Measurements from ENCODE around the gene RAN.

- TF ChIP-seq, protein P1, sequence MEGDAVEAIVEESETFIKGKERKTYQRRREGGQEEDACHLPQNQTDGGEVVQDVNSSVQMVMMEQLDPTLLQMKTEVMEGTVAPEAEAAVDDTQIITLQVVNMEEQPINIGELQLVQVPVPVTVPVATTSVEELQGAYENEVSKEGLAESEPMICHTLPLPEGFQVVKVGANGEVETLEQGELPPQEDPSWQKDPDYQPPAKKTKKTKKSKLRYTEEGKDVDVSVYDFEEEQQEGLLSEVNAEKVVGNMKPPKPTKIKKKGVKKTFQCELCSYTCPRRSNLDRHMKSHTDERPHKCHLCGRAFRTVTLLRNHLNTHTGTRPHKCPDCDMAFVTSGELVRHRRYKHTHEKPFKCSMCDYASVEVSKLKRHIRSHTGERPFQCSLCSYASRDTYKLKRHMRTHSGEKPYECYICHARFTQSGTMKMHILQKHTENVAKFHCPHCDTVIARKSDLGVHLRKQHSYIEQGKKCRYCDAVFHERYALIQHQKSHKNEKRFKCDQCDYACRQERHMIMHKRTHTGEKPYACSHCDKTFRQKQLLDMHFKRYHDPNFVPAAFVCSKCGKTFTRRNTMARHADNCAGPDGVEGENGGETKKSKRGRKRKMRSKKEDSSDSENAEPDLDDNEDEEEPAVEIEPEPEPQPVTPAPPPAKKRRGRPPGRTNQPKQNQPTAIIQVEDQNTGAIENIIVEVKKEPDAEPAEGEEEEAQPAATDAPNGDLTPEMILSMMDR (IDR thresholded peaks at IDR 0.05): no peak
- no peak for TF ChIP-seq POLR2A (IDR thresholded peaks at IDR 0.05)
These were observed 3.3 kb downstream of the RAN start for GRCh38 chr12:130875193-130875592.
